ENCODE results near the gene BOLL.

DNA sequence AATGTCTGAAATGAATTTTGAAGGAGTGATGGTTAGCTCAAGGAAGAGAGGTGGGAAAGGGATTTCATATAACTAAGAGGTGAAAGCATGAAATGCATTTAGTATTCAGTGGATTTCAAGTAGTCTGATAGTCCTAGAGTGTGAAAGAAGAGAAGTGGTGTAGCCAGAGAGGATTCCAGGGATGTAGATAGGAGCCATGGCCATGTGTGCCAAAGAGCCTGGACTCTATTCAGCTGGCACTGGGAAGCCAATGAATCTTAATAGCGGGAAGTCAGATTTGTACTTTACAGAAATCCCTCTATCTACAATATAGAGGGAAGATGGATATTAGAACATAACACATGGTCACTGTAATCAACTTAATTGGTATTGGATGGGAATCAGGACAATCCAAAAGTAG is 8.3 kb upstream of the BOLL start:
- TF ChIP-seq, protein P1, sequence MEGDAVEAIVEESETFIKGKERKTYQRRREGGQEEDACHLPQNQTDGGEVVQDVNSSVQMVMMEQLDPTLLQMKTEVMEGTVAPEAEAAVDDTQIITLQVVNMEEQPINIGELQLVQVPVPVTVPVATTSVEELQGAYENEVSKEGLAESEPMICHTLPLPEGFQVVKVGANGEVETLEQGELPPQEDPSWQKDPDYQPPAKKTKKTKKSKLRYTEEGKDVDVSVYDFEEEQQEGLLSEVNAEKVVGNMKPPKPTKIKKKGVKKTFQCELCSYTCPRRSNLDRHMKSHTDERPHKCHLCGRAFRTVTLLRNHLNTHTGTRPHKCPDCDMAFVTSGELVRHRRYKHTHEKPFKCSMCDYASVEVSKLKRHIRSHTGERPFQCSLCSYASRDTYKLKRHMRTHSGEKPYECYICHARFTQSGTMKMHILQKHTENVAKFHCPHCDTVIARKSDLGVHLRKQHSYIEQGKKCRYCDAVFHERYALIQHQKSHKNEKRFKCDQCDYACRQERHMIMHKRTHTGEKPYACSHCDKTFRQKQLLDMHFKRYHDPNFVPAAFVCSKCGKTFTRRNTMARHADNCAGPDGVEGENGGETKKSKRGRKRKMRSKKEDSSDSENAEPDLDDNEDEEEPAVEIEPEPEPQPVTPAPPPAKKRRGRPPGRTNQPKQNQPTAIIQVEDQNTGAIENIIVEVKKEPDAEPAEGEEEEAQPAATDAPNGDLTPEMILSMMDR (IDR thresholded peaks at IDR 0.05; ENCODE audit: low read depth, low read length, poor library complexity, severe bottlenecking) = no peak
- no peak for TF ChIP-seq EZH2phosphoT487 (IDR thresholded peaks at IDR 0.05; ENCODE audit: borderline replicate concordance, low read length)

All from DOHH2 (cell line).